Stimulated activated naive CD8-positive, alpha-beta T cell treated with anti-CD3 and anti-CD28 coated beads, Interleukin-15, Interleukin-2, amounts not matched to agents 100 U/mL and 50 U/mL, for 24 hours (primary cell): ENCODE measurements around the gene WDR5B.
"Not testable (repeated sequence)": the region's sequence is repeated elsewhere in the genome, so short reads cannot be mapped to it uniquely, and the experiment has no call there.

Experiments used
- ATAC-seq: fragments of 150-1000 bp; cut with Tn5 transposase; one replicate; pipeline ENCODE4 v1.10.0; 2021
- DNase-seq: peaks from one replicate; pipeline ENCODE4 v3.0.0; 2021

The WDR5B gene

GRCh38 chr3:122365582-122366378, 50.1 kb downstream of the WDR5B start:
- ATAC-seq: peak; percentile 63
- DNase-seq: not testable (repeated sequence)

GRCh38 chr3:122365073-122365472, 50.8 kb downstream of the WDR5B start:
- ATAC-seq (no peak), DNase-seq (no peak)

- no peak for DNase-seq
- ATAC-seq: no peak
Measured at GRCh38 chr3:122364490-122364889, 51.4 kb downstream of the WDR5B start.
